Measurements from ENCODE around the gene CAMKK2.

CAMKK2 gene

DNA sequence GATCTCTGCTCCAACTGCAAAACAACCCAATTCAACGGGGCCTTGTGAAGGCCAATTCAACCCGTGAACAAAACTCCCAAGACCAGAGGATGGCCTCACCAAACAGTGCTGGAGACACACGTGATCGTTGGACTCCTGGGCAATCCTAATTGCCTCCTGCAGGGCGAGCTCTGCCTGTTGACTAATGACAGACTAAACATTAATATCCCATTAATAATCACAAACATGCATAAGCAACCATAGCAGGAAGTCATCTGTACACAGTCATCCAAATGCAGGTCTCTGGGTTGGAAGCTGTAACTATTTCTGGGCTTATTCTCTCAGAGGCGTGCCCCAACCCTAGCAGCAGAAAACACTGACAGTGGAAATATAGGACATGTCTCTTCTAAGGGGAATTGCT is 34.7 kb upstream of the CAMKK2 start:
- H3K36me3 ChIP-seq (ENCODE audit: insufficient read depth, insufficient read length, low read length) = peaks cover 92% of the 10 kb centered on the region
- TF ChIP-seq ZNF274 (IDR thresholded peaks at IDR 0.05; ENCODE audit: low read depth, low read length) (no peak), YY1 (IDR thresholded peaks at IDR 0.05; ENCODE audit: insufficient read depth, insufficient read length) (no peak)
- no peak overlapping the region for H3K9ac ChIP-seq (ENCODE audit: insufficient read length, low read depth)
- no peaks in the 10 kb centered on the region for H3K27me3 ChIP-seq (ENCODE audit: insufficient read depth, insufficient read length)
- H3K4me1 ChIP-seq (ENCODE audit: insufficient read depth, insufficient read length) = no peaks in the 10 kb centered on the region
- no peak for DNase-seq (ENCODE audit: low read depth, low spot score)
- no peak overlapping the region for H3K4me3 ChIP-seq (ENCODE audit: insufficient read length, low read depth)
- no peaks in the 10 kb centered on the region for H3K9me3 ChIP-seq (ENCODE audit: insufficient read depth, low read length)

DNA sequence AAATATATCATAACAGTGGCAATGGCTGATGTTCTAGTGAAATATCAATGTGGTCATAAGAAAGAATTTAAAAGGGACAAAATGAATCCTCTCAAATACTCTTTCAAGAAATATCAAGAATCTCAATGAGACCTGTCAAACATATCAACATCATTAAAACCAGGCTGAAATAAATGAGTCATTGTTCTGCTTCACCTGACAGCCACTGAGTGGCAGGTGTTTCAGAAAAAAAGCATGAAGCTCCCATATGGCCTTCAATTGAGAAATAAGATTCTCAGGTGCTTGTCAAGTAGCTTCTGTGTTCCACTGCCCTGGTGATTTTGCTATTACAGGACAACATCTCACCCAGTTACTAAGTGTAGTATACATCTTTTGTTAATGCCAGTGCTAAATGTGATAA is 34.2 kb upstream of the CAMKK2 start:
- no peak for TF ChIP-seq SUZ12 (IDR thresholded peaks at IDR 0.05; ENCODE audit: extremely low read depth, insufficient read depth, insufficient read length)
- no peak for TF ChIP-seq ZNF274 (IDR thresholded peaks at IDR 0.05; ENCODE audit: low read depth, low read length)
- TF ChIP-seq YY1 (IDR thresholded peaks at IDR 0.05; ENCODE audit: insufficient read depth, insufficient read length) = no peak
- Histone ChIP-seq H3K9ac (ENCODE audit: insufficient read length, low read depth) (no peak overlapping the region), H3K36me3 (ENCODE audit: insufficient read depth, insufficient read length, low read length) (peaks cover 93% of the 10 kb centered on the region), H3K4me3 (ENCODE audit: insufficient read length, low read depth) (no peak overlapping the region), H3K4me1 (ENCODE audit: insufficient read depth, insufficient read length) (no peaks in the 10 kb centered on the region), H3K9me3 (ENCODE audit: insufficient read depth, low read length) (no peaks in the 10 kb centered on the region), H3K27me3 (ENCODE audit: insufficient read depth, insufficient read length) (no peaks in the 10 kb centered on the region)
- no peak for DNase-seq (ENCODE audit: low read depth, low spot score)

GRCh38 chr12:121330195-121330594 is 33.7 kb upstream of the CAMKK2 start:
- H3K4me1 ChIP-seq (ENCODE audit: insufficient read depth, insufficient read length) = no peaks in the 10 kb centered on the region
- DNase-seq (ENCODE audit: low read depth, low spot score) = no peak
- no peak overlapping the region for H3K4me3 ChIP-seq (ENCODE audit: insufficient read length, low read depth)
- no peaks in the 10 kb centered on the region for H3K9me3 ChIP-seq (ENCODE audit: insufficient read depth, low read length)
- H3K36me3 ChIP-seq (ENCODE audit: insufficient read depth, insufficient read length, low read length) = peaks cover 88% of the 10 kb centered on the region
- no peaks in the 10 kb centered on the region for H3K27me3 ChIP-seq (ENCODE audit: insufficient read depth, insufficient read length)
- H3K9ac ChIP-seq (ENCODE audit: insufficient read length, low read depth) = no peak overlapping the region
- no peak for TF ChIP-seq YY1 (IDR thresholded peaks at IDR 0.05; ENCODE audit: insufficient read depth, insufficient read length)
- TF ChIP-seq ZNF274 (IDR thresholded peaks at IDR 0.05; ENCODE audit: low read depth, low read length) = no peak
- TF ChIP-seq SUZ12 (IDR thresholded peaks at IDR 0.05; ENCODE audit: extremely low read depth, insufficient read depth, insufficient read length) = no peak

DNA sequence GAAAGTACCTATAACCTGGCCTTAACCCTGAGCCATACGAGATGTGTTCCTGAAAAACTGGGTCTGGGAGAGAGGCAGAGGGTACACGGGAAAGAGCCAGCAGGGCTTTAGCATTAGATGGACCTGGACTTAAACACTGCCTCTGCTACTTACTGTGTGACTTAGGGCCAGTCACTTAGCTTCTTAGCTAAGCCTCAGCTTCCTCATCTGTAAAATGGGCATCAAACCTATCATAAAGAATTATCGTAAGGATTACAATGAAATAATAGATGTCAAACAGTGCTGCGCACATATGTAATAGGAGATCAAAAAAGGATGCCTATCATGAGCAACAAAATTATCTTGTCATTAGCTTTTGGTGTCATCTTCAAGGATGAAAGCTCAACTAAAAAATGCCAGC is 32.1 kb upstream of the CAMKK2 start:
- H3K9me3 ChIP-seq (ENCODE audit: insufficient read depth, low read length) = no peaks in the 10 kb centered on the region
- H3K4me1 ChIP-seq (ENCODE audit: insufficient read depth, insufficient read length) = no peaks in the 10 kb centered on the region
- no peak for DNase-seq (ENCODE audit: low read depth, low spot score)
- no peak overlapping the region for H3K4me3 ChIP-seq (ENCODE audit: insufficient read length, low read depth)
- H3K9ac ChIP-seq (ENCODE audit: insufficient read length, low read depth) = no peak overlapping the region
- H3K36me3 ChIP-seq (ENCODE audit: insufficient read depth, insufficient read length, low read length) = peaks cover 91% of the 10 kb centered on the region
- no peaks in the 10 kb centered on the region for H3K27me3 ChIP-seq (ENCODE audit: insufficient read depth, insufficient read length)
- TF ChIP-seq SUZ12 (IDR thresholded peaks at IDR 0.05; ENCODE audit: extremely low read depth, insufficient read depth, insufficient read length) (no peak), ZNF274 (IDR thresholded peaks at IDR 0.05; ENCODE audit: low read depth, low read length) (no peak), YY1 (IDR thresholded peaks at IDR 0.05; ENCODE audit: insufficient read depth, insufficient read length) (no peak)

- Histone ChIP-seq H3K4me1 (ENCODE audit: insufficient read depth, insufficient read length) (no peaks in the 10 kb centered on the region), H3K36me3 (ENCODE audit: insufficient read depth, insufficient read length, low read length) (peaks cover 90% of the 10 kb centered on the region), H3K9ac (ENCODE audit: insufficient read length, low read depth) (no peak overlapping the region), H3K4me3 (ENCODE audit: insufficient read length, low read depth) (no peak overlapping the region), H3K27me3 (ENCODE audit: insufficient read depth, insufficient read length) (no peaks in the 10 kb centered on the region), H3K9me3 (ENCODE audit: insufficient read depth, low read length) (no peaks in the 10 kb centered on the region)
- TF ChIP-seq ZNF274 (IDR thresholded peaks at IDR 0.05; ENCODE audit: low read depth, low read length) = no peak
- TF ChIP-seq YY1 (IDR thresholded peaks at IDR 0.05; ENCODE audit: insufficient read depth, insufficient read length) = no peak
- TF ChIP-seq SUZ12 (IDR thresholded peaks at IDR 0.05; ENCODE audit: extremely low read depth, insufficient read depth, insufficient read length) = no peak
- no peak for DNase-seq (ENCODE audit: low read depth, low spot score)
These were observed 30.6 kb upstream of the CAMKK2 start for GRCh38 chr12:121326996-121327674.

DNA sequence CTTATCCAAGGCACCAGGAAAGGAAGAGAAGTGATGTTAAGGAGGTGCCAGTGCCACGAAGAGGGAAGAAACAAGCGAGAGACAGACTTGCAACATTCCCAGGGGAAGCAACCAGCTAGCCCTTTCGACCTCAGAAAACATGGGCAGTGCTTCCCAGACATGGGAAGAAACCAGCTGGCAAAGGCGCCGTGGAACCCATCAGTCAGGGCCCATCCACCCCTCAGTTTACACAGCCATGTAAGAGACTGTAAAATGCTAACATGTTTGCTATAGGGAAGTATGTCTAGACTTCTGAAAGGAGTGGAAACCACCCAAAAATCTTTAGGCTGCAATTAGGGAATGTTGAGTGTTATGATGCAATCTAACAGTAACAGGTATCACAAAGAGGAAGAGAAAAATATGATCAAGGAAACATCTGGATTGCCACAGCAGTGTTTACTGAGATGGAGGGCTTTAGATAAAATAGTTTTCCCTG is 29.4 kb upstream of the CAMKK2 start:
- Histone ChIP-seq H3K36me3 (ENCODE audit: insufficient read depth, insufficient read length, low read length) (peaks cover 78% of the 10 kb centered on the region), H3K4me1 (ENCODE audit: insufficient read depth, insufficient read length) (no peaks in the 10 kb centered on the region), H3K27me3 (ENCODE audit: insufficient read depth, insufficient read length) (no peaks in the 10 kb centered on the region), H3K9ac (ENCODE audit: insufficient read length, low read depth) (no peak overlapping the region), H3K9me3 (ENCODE audit: insufficient read depth, low read length) (no peaks in the 10 kb centered on the region), H3K4me3 (ENCODE audit: insufficient read length, low read depth) (no peak overlapping the region)
- TF ChIP-seq ZNF274 (IDR thresholded peaks at IDR 0.05; ENCODE audit: low read depth, low read length) (no peak), YY1 (IDR thresholded peaks at IDR 0.05; ENCODE audit: insufficient read depth, insufficient read length) (no peak), SUZ12 (IDR thresholded peaks at IDR 0.05; ENCODE audit: extremely low read depth, insufficient read depth, insufficient read length) (no peak)
- DNase-seq (ENCODE audit: low read depth, low spot score) = no peak

GRCh38 chr12:121323908-121324307 is 27.4 kb upstream of the CAMKK2 start:
- H3K9ac ChIP-seq (ENCODE audit: insufficient read length, low read depth) = no peak overlapping the region
- no peaks in the 10 kb centered on the region for H3K27me3 ChIP-seq (ENCODE audit: insufficient read depth, insufficient read length)
- DNase-seq (ENCODE audit: low read depth, low spot score) = no peak
- no peaks in the 10 kb centered on the region for H3K9me3 ChIP-seq (ENCODE audit: insufficient read depth, low read length)
- no peak overlapping the region for H3K4me3 ChIP-seq (ENCODE audit: insufficient read length, low read depth)
- TF ChIP-seq YY1 (IDR thresholded peaks at IDR 0.05; ENCODE audit: insufficient read depth, insufficient read length) (no peak), ZNF274 (IDR thresholded peaks at IDR 0.05; ENCODE audit: low read depth, low read length) (no peak), SUZ12 (IDR thresholded peaks at IDR 0.05; ENCODE audit: extremely low read depth, insufficient read depth, insufficient read length) (no peak)
- no peaks in the 10 kb centered on the region for H3K4me1 ChIP-seq (ENCODE audit: insufficient read depth, insufficient read length)
- peaks cover 74% of the 10 kb centered on the region for H3K36me3 ChIP-seq (ENCODE audit: insufficient read depth, insufficient read length, low read length)

All from NT2/D1 (cell line).